ENCODE data around the gene OMA1.

Gene OMA1

DNA sequence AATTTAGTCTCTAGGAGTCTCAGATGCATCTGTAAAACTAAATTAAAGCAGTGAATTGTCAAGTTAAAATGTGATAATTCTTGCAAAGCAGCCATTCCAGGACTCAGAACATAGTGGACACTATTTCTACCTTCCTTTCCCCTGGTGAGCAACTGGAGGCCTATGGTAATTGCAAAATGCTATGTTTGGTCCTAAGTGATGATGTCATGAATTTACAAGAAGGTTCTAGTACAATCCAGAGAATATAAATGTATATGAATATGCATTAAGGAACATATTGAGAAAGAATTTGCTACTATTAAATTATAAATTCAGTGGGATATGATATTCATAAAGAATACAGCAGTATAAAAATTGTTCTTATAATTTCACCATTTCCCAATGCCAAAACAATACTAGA lies 32.6 kb downstream of the OMA1 start:
- Histone ChIP-seq H3K36me3 (ENCODE audit: insufficient read depth, low read length) (0 out of 2 replicates have a peak, but pooled peaks cover 4% of the 10 kb centered on the region), H3K9me3 (ENCODE audit: insufficient read depth, low read depth, low read length) (0 out of 2 replicates have a peak, but pooled peaks cover 6% of the 10 kb centered on the region)

DNA sequence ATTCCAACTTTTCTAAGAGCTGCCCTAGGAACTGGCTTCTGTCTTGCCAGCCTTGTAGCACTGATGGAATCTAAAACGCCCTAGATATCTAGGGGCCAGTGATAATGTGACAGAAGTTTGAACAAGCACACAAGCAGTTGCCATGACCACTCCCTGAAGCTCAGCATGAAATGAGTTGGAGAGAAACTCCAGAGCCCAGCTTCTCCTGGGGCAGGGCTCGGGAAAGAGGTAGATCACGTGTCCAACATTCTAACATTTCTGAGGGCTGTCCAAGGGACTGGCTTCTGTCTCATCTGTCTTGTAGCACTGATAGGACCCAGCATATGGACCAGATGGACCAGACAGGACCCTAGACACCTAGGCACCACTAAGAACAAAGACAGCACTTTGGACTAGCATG lies 37.9 kb downstream of the OMA1 start:
- Histone ChIP-seq H3K9me2 (replicated peaks; ENCODE audit: low read depth, low read length) (no peaks in the 10 kb centered on the region), H3K27me3 (ENCODE audit: insufficient read depth, low read length, poor library complexity, severe bottlenecking) (no peaks in the 10 kb centered on the region), H3K36me3 (ENCODE audit: insufficient read depth, low read length) (peaks cover 4% of the 10 kb centered on the region; the same call in 1 of the 2 replicates), H3K4me3 (ENCODE audit: low read length, poor library complexity, severe bottlenecking) (no peak overlapping the region), H3K4me1 (ENCODE audit: insufficient read depth, low read length, poor library complexity, severe bottlenecking) (no peaks in the 10 kb centered on the region), H3K4me2 (ENCODE audit: low read depth, low read length, poor library complexity, severe bottlenecking) (no peak overlapping the region), H2AFZ (ENCODE audit: low read length) (no peak overlapping the region), H3K9me3 (ENCODE audit: insufficient read depth, low read depth, low read length) (0 out of 2 replicates have a peak, but pooled peaks cover 6% of the 10 kb centered on the region), H3K9ac (ENCODE audit: low read depth, low read length, poor library complexity, severe bottlenecking) (no peak overlapping the region), H3F3A (ENCODE audit: low read depth) (no peaks in the 10 kb centered on the region), H4K20me1 (ENCODE audit: insufficient read depth, low read length, poor library complexity, severe bottlenecking) (no peaks in the 10 kb centered on the region), H3K79me2 (ENCODE audit: insufficient read depth, low read length) (no peaks in the 10 kb centered on the region)
- TF ChIP-seq EZH2phosphoT487 (IDR thresholded peaks at IDR 0.05; ENCODE audit: borderline replicate concordance) = no peak
- TF ChIP-seq, protein P1, sequence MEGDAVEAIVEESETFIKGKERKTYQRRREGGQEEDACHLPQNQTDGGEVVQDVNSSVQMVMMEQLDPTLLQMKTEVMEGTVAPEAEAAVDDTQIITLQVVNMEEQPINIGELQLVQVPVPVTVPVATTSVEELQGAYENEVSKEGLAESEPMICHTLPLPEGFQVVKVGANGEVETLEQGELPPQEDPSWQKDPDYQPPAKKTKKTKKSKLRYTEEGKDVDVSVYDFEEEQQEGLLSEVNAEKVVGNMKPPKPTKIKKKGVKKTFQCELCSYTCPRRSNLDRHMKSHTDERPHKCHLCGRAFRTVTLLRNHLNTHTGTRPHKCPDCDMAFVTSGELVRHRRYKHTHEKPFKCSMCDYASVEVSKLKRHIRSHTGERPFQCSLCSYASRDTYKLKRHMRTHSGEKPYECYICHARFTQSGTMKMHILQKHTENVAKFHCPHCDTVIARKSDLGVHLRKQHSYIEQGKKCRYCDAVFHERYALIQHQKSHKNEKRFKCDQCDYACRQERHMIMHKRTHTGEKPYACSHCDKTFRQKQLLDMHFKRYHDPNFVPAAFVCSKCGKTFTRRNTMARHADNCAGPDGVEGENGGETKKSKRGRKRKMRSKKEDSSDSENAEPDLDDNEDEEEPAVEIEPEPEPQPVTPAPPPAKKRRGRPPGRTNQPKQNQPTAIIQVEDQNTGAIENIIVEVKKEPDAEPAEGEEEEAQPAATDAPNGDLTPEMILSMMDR (conservative IDR thresholded peaks at IDR 0.05; ENCODE audit: low read length) = no peak

More for the DNA sequence above, 32.6 kb downstream of the OMA1 start:
- no peak for TF ChIP-seq EZH2phosphoT487 (IDR thresholded peaks at IDR 0.05; ENCODE audit: borderline replicate concordance)
- TF ChIP-seq, protein P1 (conservative IDR thresholded peaks at IDR 0.05; ENCODE audit: low read length) = no peak
- Histone ChIP-seq H3K4me3 (ENCODE audit: low read length, poor library complexity, severe bottlenecking) (no peak overlapping the region), H2AFZ (ENCODE audit: low read length) (no peak overlapping the region), H3K9me2 (replicated peaks; ENCODE audit: low read depth, low read length) (no peaks in the 10 kb centered on the region), H3K9ac (ENCODE audit: low read depth, low read length, poor library complexity, severe bottlenecking) (no peak overlapping the region), H3K79me2 (ENCODE audit: insufficient read depth, low read length) (no peaks in the 10 kb centered on the region), H3K27me3 (ENCODE audit: insufficient read depth, low read length, poor library complexity, severe bottlenecking) (no peaks in the 10 kb centered on the region), H3K4me1 (ENCODE audit: insufficient read depth, low read length, poor library complexity, severe bottlenecking) (no peaks in the 10 kb centered on the region), H3K4me2 (ENCODE audit: low read depth, low read length, poor library complexity, severe bottlenecking) (no peak overlapping the region), H3F3A (ENCODE audit: low read depth) (no peaks in the 10 kb centered on the region), H4K20me1 (ENCODE audit: insufficient read depth, low read length, poor library complexity, severe bottlenecking) (no peaks in the 10 kb centered on the region)

DNA sequence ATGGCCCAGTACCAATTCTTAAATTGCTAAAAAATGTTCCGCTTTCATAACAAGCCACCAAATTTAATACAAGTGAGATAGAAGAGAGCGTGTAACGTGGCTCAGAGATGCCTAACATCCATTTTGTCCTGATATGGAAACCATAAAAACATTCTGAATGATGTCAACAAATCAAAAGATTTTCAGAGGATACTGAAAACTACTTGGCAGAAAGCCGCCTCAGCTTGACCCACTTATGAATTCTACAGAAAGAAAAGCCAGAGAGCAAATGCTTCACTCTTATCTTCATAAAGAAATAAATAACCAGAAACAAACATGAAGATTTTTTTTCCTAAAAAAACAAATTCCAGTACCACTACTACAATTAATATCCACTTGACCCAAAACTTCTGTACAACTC lies 41.2 kb downstream of the OMA1 start:
- no peak overlapping the region for H2AFZ ChIP-seq (ENCODE audit: low read length)
- no peaks in the 10 kb centered on the region for H3K9me3 ChIP-seq (ENCODE audit: insufficient read depth, low read depth, low read length)
- H3K4me1 ChIP-seq (ENCODE audit: insufficient read depth, low read length, poor library complexity, severe bottlenecking) = no peaks in the 10 kb centered on the region
- no peaks in the 10 kb centered on the region for H3F3A ChIP-seq (ENCODE audit: low read depth)
- no peak overlapping the region for H3K4me2 ChIP-seq (ENCODE audit: low read depth, low read length, poor library complexity, severe bottlenecking)
- no peak overlapping the region for H3K9ac ChIP-seq (ENCODE audit: low read depth, low read length, poor library complexity, severe bottlenecking)
- H4K20me1 ChIP-seq (ENCODE audit: insufficient read depth, low read length, poor library complexity, severe bottlenecking) = no peaks in the 10 kb centered on the region
- no peaks in the 10 kb centered on the region for H3K27me3 ChIP-seq (ENCODE audit: insufficient read depth, low read length, poor library complexity, severe bottlenecking)
- H3K9me2 ChIP-seq (replicated peaks; ENCODE audit: low read depth, low read length) = no peaks in the 10 kb centered on the region
- peaks cover 1% of the 10 kb centered on the region; the same call in 1 of the 2 replicates for H3K36me3 ChIP-seq (ENCODE audit: insufficient read depth, low read length)
- TF ChIP-seq EZH2phosphoT487 (IDR thresholded peaks at IDR 0.05; ENCODE audit: borderline replicate concordance) = no peak
- TF ChIP-seq, protein P1 (conservative IDR thresholded peaks at IDR 0.05; ENCODE audit: low read length) = no peak
- H3K4me3 ChIP-seq (ENCODE audit: low read length, poor library complexity, severe bottlenecking) = no peak overlapping the region
- no peaks in the 10 kb centered on the region for H3K79me2 ChIP-seq (ENCODE audit: insufficient read depth, low read length)
